GM12801 (cell line): ENCODE results near the gene RNASE7.

Experiments used
- CTCF ChIP-seq: IDR thresholded peaks from one replicate; pipeline ENCODE4 v1.5.1; 2011; ENCODE audit warnings: control low read depth; ENCODE audit not compliant: insufficient read length; ENCODE audit errors: extremely low read depth

The RNASE7 gene

GRCh38 chr14:21049271-21049673, 7.1 kb downstream of the RNASE7 start:
- TF ChIP-seq CTCF: no peak

- no peak for TF ChIP-seq CTCF
Observed at GRCh38 chr14:21050597-21050996, 8.4 kb downstream of the RNASE7 start.

- no peak for TF ChIP-seq CTCF
Observed at GRCh38 chr14:21053184-21054122, 11.3 kb downstream of the RNASE7 start.

GRCh38 chr14:21054123-21054767, 12.1 kb downstream of the RNASE7 start:
- no peak for TF ChIP-seq CTCF

GRCh38 chr14:21054768-21055145, 12.6 kb downstream of the RNASE7 start:
- no peak for TF ChIP-seq CTCF

- TF ChIP-seq CTCF: no peak
Observed at GRCh38 chr14:21055432-21056117, 13.4 kb downstream of the RNASE7 start.

- no peak for TF ChIP-seq CTCF
Observed at GRCh38 chr14:21056520-21057163, 14.5 kb downstream of the RNASE7 start.
